ENCODE data around the gene XPR1.

XPR1 gene

DNA sequence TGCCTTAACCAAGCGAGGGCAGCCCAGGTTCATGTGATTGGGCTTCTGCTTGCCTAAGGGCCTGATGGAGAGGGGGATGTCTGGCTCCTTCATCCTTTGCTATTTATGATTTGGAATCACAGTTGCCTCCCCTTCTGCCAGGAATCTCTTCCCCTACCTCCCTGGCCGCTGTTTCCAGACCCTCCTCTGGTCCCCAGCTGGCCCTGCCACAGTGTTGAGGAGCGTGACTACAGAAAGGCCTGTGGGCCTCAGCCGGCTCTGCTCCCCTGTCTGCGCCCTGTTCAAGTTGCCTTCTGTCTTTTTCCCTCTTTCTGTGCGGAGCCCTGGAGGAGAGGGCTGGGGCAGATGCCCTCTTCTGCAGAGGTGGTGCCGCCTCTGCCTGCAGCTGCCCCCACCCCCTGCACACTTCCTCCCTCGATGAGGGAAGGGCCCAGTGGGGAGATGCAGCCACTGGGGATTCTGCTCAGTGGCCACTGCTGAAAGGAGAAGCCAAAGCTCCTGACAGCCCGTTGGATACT lies 287.4 kb downstream of the XPR1 start:
- no peak for DNase-seq

DNA sequence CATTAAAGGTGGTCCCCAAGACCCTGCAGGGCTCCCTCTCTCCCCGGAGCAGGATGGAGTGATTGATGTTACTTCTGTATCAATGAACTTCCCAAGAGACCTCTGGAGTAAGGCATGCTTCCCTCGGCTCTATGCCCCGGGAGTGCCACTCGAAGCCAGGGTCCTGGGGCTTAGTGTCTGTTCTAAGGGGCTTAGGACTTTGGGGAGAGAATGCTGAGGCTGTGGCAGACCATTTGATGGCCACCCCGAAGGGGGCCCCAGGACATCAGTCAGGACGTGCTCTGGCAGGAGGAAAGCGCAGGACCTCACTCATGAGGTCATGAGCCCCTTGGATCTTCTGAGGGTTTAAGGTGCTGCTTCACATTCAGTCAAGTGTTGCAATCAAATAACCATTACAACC lies 288.4 kb downstream of the XPR1 start:
- no peak for DNase-seq

DNA sequence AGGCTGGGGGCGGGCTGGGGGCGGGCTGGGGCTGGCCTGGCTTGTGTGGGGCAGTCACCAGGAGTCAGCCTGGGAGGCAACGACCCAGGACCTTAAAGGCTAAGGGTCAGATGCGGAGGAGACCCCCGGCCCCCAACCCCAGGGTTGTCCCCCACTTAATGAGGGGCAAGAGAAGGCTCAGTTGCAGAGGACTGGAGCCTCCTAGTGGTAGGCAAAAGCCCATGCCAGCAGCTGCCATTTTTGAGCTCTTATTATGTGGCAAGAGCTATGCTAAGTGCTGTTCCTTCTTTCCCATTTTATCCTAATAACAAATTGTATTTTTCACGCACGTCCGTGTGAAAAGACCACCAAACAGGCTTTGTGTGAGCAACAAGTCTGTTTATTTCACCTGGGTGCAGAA lies 288.9 kb downstream of the XPR1 start:
- DNase-seq: no peak

DNA sequence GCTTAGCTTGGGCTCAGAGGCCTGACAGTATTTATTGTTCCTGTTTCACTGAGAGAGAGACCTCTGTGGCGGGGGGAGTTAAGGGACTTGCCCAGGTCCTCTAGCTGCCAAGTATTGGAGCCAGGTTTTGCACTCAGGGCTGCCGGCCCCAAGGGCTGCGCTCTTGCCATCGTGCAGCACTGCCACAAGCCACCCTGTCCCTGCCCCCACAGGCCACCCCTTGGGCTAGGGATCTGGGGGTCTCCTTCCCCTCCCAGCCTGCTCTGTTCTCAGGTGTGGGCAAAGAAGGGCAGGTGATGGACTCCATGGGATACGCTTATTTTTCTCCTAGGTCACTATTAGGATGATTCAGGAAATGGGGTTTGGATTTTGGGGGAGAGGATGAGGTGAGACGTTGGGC lies 289.6 kb downstream of the XPR1 start:
- no peak for DNase-seq

DNA sequence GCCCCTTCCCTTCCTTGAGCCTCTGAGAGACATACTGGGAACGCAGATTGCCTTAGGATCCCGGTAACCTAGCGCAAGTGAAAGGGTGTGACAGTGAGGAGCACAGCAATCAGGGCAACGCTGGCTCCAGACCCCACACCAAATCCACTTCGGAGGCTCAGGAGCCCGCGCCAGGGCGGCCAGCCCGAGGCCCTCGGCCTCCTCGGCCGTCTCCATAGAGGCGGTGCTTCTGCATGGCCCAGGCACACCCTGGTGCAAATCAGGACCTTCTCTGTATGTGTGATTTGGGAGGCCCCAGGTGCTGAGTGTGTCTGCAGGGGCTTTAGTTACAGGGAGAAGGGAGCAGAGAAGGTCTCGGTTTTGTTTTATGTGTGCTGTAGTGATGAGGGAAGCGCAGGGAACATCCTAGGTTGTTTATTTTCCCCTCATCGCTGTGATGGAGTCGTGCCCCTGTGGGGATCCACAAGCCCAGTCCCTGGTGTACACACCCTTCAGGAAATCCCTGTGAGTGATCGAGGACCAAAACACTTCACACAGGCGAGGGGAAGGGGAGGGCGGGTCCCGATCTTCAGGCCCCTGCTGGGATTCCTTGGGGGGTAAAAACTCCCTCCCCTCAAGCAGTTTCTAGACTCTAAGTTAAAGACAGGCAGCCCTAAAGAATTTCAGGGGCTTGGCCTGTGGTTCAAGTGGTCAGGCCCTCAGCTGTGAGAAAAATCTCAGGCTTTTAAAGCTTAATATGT lies 290.2 kb downstream of the XPR1 start:
- DNase-seq: no peak

DNA sequence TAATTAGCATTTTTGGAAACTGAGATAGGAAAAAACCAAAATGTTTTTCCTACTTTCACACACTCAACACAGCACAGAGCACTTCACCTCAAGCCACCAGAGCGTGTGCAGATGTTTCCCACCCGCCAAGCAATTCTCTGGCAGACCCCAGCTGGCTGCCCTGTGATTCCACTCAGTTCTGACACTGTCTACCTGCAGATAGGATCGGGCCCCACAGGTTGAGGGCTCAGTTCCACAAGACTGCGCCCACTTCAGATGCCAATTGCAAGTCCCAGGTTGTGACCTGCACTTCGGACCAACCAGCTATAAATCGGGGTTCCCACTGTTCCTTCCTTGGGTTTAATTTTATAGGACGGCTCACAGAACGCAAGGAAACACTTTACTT lies 290.8 kb downstream of the XPR1 start:
- no peak for DNase-seq

DNA sequence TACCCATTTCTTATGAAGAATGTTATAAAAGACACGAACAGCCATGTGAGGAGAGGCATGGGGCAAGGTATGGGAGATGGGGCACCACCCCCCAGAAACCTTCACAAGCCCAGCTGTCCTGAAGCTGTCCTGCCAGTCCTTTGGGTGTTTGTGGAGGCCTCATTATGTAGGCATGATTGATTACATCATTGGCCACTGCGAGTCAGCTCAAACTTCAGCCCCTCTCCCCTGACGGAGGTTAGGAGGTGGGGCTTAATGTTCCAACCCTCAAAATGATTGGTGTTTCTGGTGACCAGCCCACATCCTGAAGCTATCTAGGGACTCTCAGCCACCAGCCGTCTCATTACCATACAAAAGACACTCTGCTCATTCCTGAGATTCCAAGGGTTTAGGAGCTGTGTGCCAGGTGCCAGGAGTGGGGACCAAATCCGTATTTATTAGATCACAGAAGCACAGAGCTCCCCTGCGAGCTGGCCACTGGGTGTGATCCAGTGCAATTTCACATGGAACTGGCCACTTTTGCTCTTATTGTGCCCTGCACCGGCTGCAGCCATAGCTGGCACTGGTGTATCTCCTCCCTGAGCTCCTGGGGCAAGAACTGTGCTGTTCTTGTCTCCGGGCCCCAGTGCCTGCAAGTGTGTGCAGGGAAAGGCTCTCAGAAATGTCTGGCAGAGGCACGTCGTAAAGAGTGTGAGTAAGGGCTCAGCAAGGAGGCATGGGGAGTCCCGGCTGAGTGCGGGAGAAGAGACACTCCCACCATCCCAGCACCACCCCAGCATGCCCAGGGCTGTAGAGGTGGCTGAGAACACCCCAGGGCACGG lies 291.4 kb downstream of the XPR1 start:
- DNase-seq: no peak

DNA sequence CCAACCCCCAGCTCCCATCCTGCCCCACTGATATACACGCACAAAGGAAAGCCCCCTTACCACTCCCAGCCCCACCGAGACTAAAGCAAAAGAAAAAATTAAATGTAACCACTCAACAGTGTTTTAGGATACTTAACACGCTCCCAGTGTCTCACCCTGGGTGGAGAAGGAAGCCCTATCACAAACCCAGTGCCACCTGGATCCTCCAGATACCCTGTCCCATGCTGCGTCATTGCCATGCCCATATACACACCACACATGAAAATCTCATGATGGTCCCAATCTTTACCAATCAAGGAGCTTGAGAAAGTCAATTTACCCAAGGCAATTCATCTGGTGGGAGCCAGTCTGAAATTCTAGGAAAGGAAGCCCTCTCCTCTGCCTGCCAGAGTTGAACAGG lies 292.1 kb downstream of the XPR1 start:
- no peak for DNase-seq

DNA sequence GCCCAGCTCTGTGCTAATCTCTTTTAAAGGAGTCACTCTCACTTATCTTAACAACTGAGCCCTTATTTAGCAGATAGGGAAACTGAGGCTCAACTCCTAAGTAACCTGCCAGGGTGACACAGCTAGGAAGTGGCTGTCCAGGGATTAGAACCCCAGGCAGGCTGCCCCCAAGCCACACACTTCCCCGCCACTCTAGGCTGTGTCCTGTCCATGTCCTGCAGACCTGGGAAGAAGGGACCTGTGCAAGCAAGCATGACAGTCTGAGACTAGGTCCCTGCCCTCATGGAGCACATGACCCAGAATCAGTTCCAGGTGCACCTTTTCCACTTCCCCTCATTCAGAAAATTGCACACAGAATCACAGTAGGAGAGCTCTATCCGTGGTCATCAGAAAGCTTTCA lies 293.1 kb downstream of the XPR1 start:
- no peak for DNase-seq

DNA sequence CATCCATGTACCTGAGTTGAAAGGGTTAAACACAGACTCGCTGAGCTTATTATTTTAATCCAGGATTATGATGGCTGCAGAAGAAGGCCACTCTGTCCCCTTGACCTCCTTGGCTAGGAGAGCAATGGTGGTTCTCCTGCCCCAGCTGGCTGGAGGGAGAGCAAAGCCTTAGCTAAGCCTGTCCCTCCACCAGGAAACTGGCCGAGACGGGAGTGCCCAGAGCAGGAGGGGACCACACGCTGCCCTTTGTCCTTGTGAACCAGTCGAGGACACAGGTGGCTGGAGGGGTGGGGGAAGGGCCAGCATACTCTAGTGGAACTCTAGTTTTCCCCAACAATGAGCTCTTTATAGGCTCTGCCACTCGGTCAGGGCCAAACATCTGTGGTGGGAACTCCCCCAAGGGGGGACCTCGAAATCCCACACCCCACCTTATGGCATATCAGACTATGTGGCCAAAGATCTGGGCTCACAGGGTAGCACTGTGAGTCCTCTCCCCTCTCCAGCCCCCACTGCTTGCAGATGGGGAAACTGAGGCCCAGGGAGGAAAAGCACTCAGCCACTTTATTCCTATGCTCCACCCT lies 293.7 kb downstream of the XPR1 start:
- DNase-seq: no peak

DNA sequence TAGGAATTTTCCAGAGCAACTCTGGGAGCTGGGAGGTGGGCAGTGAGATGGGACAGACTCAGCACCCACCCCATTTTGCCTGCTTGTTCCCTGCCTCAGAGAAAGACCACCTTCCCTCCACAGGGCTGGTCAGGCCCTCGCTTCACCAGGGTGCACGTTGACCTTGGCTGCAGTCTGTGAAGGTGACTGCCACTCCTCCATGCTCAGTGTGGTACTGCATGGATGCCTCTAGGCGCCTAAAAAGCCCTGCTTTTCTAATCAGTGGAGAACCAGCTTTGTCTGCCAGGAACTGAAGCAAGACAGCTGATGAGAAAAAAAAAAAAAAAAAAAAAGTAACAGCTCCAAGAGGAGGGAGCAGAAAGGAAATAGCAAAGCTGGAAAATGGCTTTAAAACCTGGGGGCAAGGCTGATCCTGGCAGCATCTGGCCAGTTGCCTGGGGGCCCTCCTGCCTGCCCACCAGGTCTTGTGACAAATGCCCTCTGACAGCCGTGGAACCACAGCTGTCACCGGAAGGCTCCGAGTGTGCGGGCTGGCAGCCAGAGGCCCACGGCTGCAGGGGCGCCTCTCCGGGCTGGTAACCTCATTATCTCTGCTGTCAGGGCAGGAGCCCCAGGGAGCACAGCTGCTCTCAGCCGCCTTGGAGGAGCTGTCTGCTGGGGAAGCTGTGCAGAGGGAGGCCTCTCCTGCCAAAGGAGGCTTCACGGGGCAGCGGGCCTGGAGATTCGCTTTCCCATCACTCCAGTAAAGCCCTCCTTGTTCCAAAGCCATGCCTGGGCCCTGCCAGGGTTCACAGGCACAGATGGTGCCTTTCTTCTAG lies 294.6 kb downstream of the XPR1 start:
- DNase-seq: no peak

DNA sequence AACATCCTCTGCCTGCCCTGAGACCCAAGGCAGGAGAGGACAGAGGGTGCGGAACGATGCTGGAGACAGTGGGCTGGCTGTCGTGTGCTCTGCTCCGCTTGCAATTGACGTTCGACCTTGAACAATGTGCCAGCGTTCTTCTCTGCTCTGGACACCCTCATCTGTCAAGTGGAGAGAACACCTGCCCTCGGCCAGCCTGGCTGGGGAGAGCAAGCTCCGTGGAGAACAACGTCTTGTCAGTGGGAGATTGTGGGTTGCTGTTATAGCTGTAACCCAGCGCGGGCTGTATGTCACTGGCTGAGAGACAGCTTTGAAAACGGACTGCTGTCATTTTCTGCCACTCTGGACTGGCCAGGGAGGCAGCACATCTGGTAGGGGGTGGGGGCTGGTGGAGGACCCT lies 295.5 kb downstream of the XPR1 start:
- no peak for DNase-seq

DNA sequence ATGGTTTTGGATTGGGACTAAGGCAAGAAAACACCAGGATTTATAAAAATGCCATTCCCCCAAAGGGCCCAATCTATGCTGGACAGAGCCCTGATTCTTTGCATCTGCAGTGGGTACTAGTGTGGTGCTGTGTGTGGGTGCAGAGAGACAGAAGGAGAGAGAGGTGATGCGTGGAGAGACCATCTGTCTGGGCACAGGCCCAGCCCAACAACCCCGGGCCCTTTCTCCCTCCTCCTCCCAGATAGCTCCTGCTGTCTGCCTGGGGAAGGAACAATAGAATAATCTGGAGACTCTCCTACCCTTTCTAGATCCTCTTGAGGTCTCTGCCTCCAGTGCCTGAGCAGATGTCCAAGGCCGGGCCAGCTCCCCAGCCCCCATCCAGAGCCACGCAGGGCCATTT lies 296.0 kb downstream of the XPR1 start:
- DNase-seq: no peak

DNA sequence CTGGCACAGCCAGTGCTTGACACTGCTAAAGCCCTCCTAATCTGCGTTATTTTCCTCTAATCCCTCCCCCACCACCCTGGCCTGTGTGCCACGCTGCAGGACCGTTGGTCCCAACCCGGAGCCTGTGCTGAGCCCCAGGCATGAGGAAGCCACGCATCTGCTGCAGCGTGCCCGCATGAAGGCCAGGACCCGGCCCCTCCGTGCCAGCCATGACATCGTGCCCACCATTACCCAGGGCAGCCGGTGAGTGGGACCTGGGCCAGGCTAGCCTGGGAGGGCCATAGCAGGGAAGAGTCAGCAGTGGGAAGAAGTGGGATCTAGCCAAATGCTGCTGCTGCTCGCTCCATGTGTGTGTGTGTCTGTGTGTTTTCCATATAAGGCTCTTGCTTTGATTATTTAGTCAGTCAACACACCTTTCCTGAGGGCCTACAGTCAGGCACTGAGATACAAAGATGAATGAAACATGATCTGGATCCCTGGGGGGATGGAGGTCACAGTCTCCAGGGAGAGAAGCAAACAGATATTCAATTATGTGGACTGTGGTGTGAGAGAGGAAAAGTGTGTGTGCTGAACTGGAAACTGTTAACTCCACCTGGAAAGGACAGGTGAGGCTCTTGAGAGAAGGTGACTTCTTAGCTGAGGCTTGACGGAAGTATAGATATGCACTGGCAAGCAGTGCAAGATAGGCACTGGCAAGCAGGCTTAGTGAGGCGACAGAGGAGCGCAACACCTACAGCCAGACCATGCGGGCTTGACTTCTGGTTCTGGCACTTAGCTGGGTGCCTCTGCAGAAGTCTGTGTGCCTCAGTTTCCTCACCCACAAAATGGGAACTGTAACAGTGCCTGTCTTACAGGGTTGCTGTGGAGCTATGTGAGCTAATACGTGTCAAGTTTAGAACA lies 296.8 kb downstream of the XPR1 start:
- DNase-seq: peak; percentile 28

DNA sequence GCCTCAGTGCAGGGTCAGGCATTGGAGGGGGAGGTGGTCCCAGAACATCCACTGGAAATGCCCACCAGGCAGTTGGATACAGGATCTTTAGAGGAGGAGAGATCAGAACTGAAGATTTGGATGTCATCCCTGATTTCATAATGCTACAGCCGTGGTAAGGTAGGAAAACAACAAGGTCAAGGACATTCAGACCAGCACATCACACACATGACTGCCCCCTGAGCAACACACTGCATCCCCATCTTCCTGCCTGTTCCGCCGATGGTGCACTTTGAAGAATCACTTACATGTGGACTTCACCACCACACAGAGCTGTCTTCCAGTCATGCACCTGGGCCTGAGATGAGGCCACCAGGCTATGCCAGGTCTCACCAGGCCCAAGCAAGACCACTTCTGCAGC lies 297.6 kb downstream of the XPR1 start:
- no peak for DNase-seq

DNA sequence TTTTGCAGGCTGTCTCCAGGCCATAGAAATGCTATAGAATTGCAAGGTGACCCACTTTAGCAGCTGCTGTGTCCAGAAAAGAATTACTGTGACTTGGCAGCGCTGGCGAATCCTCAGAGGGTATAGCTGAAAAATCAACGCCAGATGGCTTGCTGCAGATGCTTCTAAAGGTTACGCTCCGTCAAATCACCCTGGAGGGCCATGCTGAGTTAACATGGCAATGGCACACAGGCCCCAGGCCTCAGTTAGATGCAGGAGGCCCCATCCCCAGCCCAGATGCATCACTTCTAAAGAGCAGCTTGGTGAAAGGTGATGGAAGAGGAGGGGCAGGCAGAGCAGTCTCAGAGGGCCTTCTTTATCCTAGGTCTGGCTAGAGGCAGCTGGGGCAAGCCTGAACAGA lies 298.9 kb downstream of the XPR1 start:
- no peak for DNase-seq

DNA sequence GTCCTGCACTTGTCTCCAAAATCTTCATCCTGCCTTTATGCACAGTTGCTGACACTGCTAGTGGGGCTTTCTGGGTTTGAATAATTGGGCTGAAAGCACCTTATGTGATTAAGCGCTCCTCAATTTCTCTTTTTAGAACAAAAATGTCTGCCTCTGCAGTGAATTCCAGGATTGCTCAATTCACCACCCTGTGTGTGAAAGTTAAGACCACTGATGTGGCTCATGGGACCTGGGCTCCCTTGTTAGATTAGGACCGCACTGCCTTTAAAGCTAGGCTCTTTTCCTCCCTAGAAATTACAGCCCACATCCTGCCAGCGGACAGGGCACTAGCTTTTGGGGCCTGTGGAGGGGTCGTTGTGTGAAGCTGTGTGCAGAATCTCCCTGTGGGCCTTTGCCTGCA lies 299.7 kb downstream of the XPR1 start:
- DNase-seq: no peak

DNA sequence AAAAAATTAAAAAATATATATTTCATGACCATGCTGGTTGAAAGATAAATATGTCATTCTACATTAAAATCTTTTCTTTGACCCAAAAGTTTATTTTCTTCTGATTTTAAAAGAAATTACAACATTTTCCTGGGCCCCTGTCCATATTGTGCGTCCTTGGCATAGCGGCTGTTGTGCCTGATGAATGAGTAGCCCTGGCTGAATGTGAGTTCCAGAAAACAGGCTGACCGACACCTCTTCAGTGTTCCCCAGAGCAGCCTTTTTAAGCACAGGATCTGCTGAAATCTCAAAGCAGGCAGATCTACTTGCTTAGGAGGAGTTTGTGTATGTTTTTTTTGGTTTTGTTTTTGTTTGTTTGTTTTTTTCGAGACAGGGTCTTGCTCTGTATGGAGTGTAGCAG lies 300.6 kb downstream of the XPR1 start:
- no peak for DNase-seq

DNA sequence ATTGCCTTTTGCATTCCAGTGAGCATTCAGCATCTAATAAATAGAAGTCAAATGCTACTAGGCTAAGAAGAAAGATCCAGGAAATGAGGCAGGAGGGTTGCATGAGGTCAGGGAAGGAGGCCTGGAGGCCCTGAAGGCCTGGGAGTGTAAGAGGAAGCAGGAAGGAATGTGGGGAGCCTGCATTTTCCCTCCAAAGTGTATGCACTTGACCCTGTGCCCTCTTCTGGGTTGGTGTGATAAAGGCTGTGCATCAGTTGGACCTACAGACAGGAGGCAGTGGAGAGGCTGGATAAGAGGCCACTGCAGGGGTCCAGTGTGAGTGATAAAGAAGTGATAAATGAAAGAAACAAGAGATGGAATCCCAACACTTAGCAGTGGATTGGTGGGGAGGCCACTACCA lies 301.3 kb downstream of the XPR1 start:
- no peak for DNase-seq

DNA sequence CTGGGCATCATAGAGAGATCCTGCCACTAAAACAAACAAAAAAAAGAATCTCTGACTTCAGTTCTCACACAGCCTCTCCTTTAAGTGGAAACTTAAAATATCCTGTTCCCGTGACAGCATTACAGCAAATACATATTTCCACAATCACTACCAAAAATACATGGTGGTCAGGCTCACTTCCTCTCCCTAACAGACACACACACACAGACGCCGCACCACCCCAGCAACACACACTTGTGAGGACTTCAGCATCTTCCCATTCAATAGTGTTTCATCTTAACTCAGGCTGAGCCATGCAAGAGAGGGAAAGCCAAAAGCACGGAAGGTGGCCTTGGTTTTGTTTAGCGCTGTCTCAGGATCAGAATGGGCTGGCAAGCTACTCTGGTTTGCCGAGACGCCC lies 302.7 kb downstream of the XPR1 start:
- no peak for DNase-seq

DNA sequence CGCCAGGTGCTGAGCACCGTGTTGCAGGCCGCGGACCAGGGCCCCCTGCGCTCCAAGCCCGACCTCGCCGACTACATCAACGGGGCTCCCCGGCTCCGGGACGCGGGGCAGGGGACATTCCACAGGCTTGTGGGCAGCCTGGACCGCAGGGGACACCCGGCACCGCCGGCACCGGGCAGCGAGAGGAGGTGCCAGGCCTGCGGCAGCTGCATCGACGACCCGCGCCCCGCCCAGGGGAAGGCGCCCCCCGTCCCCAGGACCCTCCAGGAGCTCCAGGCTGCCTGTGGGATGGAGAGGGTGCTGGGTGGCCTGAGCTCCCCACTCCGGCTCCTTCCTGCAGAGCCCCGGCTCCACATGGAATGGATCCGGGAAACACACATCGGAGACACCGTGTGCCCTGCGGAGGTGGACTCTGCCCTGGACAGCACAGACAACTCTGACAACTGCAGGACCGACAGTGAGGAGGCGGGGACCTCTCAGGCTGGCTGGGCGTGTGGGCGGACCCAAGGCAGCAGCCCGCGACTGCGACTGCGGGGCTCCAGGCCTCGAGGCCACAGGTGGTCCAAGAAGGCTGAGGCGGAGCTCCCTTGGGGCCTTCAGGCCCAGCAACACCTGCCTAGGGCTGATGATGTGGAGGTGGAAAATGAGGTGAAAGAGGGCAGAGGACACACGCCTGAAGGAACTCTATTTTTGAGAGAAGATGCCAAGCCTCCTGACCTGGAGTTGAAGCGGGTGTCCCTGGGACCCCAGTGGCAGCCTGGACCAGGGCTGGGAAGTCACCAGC lies 303.7 kb downstream of the XPR1 start:
- DNase-seq: no peak

Data from NCI-H1436 (cell line).